HG03571 (cell line): Measurements from ENCODE around the gene SEC22B.
A peak's percentile ranks its signal among the peaks of the same experiment; 100 is the strongest.
"Not testable (repeated sequence)": the region's sequence is repeated elsewhere in the genome, so short reads cannot be mapped to it uniquely, and the experiment has no call there.

Experiments used
- ATAC-seq: cut with Tn5 transposase; IDR thresholded peaks from one replicate; pipeline ENCODE4 v1.9.1; 2021; ENCODE audit not compliant: unreplicated experiment

SEC22B gene

GRCh38 chr1:120117371-120118177 lies 58.7 kb downstream of the SEC22B start:
- peak; percentile 57 for ATAC-seq

DNA sequence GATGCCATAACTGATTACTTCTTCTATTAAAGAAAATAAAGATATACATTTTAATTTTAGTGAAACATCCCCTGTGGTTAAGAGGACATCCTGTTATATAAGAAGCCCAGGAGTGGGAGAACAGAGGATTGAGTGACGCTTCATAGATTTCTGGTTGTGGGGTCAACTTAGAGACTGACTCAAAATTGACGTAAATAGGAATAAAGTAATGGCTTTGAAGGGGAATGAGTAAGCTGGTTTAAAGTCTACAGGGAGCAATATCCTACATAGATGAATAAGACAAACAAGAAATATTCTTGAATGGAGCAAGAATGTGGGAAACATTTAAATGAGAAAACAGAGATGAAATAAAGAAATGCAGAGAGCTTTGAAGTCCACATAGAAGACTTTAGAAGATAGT lies 60.2 kb downstream of the SEC22B start:
- not testable (repeated sequence) for ATAC-seq

DNA sequence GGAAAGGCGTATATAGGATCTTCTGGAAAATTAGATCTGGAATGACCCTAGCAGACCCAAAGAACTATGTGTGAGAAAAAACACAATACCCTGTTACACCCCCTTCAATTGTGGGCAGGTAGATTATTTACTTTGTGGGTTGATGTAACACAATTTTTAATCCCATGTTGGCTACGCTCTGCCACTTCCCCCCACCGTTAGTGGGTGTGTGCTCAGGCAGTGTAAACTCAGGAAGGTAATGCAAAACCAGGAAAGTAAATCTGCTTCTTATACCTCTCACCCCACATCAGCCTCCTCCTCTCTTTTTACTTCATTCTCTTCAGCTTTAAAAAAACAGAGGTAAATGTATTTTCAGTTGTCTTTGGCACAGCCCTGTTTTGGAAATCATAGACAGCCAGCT lies 63.2 kb downstream of the SEC22B start:
- not testable (repeated sequence) for ATAC-seq

DNA sequence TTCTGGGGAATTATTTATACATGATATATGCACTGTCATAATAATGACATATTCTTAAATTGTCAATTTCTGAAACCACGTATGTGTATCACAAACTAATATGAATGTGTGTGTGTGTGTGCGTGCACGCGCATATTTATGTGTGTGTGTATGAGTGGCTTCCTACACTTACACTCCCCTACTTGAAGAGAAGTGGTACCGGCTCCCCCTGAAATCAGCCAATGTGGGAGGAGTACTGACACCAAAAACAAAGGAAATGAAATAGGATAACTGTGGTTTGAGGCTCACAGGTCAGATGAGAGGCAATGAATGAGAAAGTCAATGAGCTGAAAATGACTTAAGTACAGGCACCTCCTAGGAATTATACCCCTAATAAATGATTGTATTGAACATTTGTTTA lies 64.1 kb downstream of the SEC22B start:
- ATAC-seq = not testable (repeated sequence)

DNA sequence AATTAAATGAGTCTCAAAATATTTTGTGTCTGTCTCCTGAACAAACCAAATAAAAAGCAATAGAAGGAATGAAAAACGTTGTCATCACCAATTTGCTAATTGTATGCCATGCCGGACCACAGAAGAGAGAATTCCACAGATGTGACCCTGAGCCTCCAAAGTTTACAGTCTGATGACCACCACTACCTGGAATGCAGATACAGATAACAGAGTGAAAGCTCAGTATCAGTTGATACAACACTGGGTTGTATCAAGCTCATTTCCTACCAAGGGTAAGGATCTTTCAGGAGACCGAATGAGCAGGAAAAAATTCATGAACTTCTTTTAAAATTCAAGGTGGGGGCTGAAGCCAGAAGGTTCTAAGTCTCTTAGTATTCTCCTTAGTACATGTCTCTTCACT lies 64.5 kb downstream of the SEC22B start:
- ATAC-seq = not testable (repeated sequence)

DNA sequence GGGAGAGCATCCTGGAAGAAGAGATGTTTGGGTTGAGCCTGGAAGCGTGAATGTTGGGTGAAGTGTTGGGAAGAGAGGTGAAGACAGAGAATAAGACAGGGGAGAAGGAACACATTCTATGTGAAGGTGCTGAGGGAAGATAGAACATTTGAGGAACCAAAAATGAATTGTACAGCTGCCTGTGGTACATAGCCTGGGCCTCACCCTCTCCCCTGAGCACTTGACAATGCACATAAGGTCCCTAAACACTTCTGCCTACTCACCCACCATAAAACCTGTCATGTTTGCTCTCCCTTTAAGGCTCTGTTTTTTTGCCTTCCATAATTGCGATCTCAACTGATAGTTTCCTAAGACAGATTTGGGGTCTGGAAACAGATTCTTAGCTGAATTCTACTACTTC lies 65.3 kb downstream of the SEC22B start:
- ATAC-seq = not testable (repeated sequence)

DNA sequence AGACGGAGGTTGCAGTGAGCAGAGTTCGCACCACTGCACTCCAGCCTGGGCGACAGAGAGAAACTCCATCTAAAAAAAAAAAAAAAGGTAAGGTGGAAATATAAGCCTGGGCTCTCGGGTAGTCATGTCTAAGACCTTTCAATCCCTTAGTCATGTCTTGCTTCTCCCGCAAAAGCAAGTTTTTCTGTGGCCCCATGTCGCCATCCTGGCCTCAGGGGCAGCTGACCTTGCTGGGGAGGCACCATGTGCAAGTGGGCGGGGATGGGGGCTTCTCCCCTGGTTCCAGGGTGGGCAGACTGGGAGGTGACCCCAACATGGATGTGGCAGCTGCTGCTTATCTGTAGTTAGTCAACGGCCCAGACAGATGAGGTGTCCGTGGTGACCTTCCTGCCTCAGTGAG lies 66.7 kb downstream of the SEC22B start:
- ATAC-seq = not testable (repeated sequence)

DNA sequence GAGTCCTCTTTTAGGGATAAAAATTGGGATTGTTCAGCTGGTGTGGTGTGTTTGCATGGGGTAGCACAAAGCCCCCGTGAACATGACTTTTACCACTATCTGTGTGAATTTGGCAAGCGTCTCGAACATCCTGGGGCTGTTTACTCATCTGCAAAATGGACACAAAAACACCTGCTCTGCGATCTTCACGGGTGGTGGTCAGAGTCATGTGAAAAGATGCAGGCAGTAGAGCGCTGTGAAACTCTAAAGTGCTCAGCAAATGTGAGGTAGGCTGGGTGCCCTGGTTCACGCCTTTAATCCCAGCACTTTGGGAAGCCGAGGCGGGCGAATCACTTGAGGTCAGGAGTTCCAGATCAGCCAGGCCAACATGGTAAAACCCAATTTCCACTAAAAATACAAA lies 67.1 kb downstream of the SEC22B start:
- not testable (repeated sequence) for ATAC-seq

- ATAC-seq = not testable (repeated sequence)
Observed at GRCh38 chr1:120105288-120105687, 71.0 kb downstream of the SEC22B start.

DNA sequence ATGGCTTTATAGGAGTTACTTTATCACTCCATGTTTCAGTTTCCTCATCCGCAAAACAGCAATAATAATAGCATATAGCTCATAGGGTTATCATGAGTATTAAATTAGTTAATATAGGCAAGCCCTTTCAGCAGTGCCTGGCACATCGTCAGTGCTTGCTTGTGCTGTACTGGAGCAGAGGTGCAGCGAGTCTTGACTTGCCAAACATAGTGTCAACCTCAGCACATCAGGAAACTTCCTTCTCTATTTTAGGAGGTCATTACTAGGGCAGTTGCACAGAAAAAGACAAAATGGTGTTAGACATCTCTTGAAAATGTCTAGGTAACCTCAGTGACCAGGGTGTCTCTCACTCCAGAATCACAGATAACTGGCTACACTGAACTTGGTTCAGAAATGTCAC lies 72.6 kb downstream of the SEC22B start:
- ATAC-seq = not testable (repeated sequence)

DNA sequence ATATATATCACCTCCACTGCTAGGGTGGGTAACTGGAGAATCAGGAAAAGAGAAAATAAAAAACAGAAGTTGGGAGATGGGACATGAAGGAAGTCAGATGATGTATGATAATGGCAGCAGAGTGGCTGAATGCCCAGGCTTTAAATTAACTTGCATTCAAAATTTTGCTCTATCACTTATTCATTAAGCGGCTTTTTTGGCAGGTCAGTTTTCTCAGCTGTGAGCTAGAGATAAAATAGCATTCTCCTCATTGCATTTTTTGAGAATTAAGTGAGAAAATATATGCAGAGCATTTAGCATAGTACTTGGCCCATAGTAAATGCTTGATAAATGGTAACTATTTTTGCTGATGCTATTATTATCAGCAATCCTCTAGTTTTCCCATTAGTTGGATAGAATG lies 74.7 kb downstream of the SEC22B start:
- not testable (repeated sequence) for ATAC-seq
